HepG2 (cell line): ENCODE measurements around the gene HTRA2. TPM values are rescaled to one million over a fixed set of nuclear protein-coding genes. Genes with fewer than 3 reads are reported as not detected.

Source experiments
- ARHGAP35 ChIP-seq: sonication (generic); formaldehyde crosslinking; IDR thresholded peaks from 2 replicates; pipeline ENCODE4 v1.9.0; 2022; ENCODE audit warnings: mild to moderate bottlenecking, inconsistent platforms, moderate library complexity, missing genetic modification reagents, borderline replicate concordance
- FOXP1 ChIP-seq, 2 experiments: fragments of 450-650 bp in 1 of 2; IDR thresholded peaks; 2 replicates each; pipeline ENCODE4 v1.6.1; 2017 to 2018; ENCODE audit warnings: antibody characterized with exemption in 1 of 2
- HIC2 ChIP-seq: sonication (generic); formaldehyde crosslinking; IDR thresholded peaks from 2 replicates; pipeline ENCODE4 v1.9.0; 2022; ENCODE audit warnings: low read depth, missing genetic modification reagents
- PITX1 ChIP-seq: sonication (generic); formaldehyde crosslinking; IDR thresholded peaks from 2 replicates; pipeline ENCODE4 v1.5.1; 2020; ENCODE audit warnings: mild to moderate bottlenecking, missing genetic modification reagents
- RXRA ChIP-seq: sonication (generic); formaldehyde crosslinking; IDR thresholded peaks from 2 replicates; pipeline ENCODE4 v1.5.1; 2020; ENCODE audit warnings: missing genetic modification reagents
- ZBTB8A ChIP-seq: sonication (generic); formaldehyde crosslinking; IDR thresholded peaks from 2 replicates; pipeline ENCODE4 v1.4.0; 2020; ENCODE audit warnings: mild to moderate bottlenecking, low read depth, missing genetic modification reagents, borderline replicate concordance
- ZNF496 ChIP-seq: sonication (generic); formaldehyde crosslinking; IDR thresholded peaks from 2 replicates; pipeline ENCODE4 v1.8.1; 2023; ENCODE audit warnings: mild to moderate bottlenecking, moderate library complexity, missing genetic modification reagents; ENCODE audit not compliant: insufficient replicate concordance
- ZNF547 ChIP-seq: sonication (generic); formaldehyde crosslinking; IDR thresholded peaks from 2 replicates; pipeline ENCODE4 v1.5.1; 2020; ENCODE audit warnings: mild to moderate bottlenecking, missing genetic modification reagents
- ZNF569 ChIP-seq: sonication (generic); formaldehyde crosslinking; IDR thresholded peaks from 2 replicates; pipeline ENCODE4 v1.5.0; 2020; ENCODE audit warnings: mild to moderate bottlenecking, missing genetic modification reagents, moderate library complexity, borderline replicate concordance
- polyA plus RNA-seq, 8 experiments: library from polyadenylated mRNA; depleted of rRNA in 3 of 8; stranded (reverse) in 7 of 8; unstranded in 1 of 8; fragments of >200 nt; fragmentation: Illumina TruSeq in 4 of 8; extraction: Trizol in 4 of 8; gene quantifications; 2 replicates each; pipeline versions ENCODE4 v1.2.1 to v1.2.3, GENCODE V29; 2011 to 2016; ENCODE audit warnings: low read depth in 4 of 8, missing spikeins in 1 of 8, mixed read lengths in 1 of 8; ENCODE audit not compliant: insufficient read depth in 1 of 8
- total RNA-seq, 5 experiments: library from RNA; depleted of rRNA; stranded (reverse); fragments of >200 nt; fragmentation: Illumina TruSeq; extraction: Trizol; gene quantifications; 2 replicates each; pipeline ENCODE4 v1.2.3, GENCODE V29; 2016; ENCODE audit warnings: low read depth in 1 of 5
- TF ChIP-seq, protein P1 (sequence below): IDR thresholded peaks from 2 replicates; pipeline ENCODE4 v1.4.0; 2020; ENCODE audit warnings: mild to moderate bottlenecking, missing genetic modification reagents
- TF ChIP-seq, protein P2 (sequence below): sonication (generic); formaldehyde crosslinking; IDR thresholded peaks from 2 replicates; pipeline ENCODE4 v1.8.0; 2022; ENCODE audit warnings: missing genetic modification reagents, mild to moderate bottlenecking, borderline replicate concordance
- TF ChIP-seq, protein P3 (sequence below): sonication (generic); formaldehyde crosslinking; IDR thresholded peaks from 2 replicates; pipeline ENCODE4 v1.4.0; 2020; ENCODE audit warnings: missing genetic modification reagents, mild to moderate bottlenecking, borderline replicate concordance
- TF ChIP-seq, protein P4 (sequence below): sonication (generic); formaldehyde crosslinking; IDR thresholded peaks from 2 replicates; pipeline ENCODE4 v1.4.0; 2020; ENCODE audit warnings: mild to moderate bottlenecking, missing genetic modification reagents
- TF ChIP-seq, protein P5 (sequence below): sonication (generic); formaldehyde crosslinking; IDR thresholded peaks from 2 replicates; pipeline ENCODE4 v1.4.0; 2020; ENCODE audit warnings: missing genetic modification reagents, borderline replicate concordance

Gene HTRA2
- total and polyA plus RNA-seq, 2 of the 13 experiments (the other 11 are each of a cell fraction or from before 2014, with no cell fraction given), result 47.7 to 50.3 TPM

DNA sequence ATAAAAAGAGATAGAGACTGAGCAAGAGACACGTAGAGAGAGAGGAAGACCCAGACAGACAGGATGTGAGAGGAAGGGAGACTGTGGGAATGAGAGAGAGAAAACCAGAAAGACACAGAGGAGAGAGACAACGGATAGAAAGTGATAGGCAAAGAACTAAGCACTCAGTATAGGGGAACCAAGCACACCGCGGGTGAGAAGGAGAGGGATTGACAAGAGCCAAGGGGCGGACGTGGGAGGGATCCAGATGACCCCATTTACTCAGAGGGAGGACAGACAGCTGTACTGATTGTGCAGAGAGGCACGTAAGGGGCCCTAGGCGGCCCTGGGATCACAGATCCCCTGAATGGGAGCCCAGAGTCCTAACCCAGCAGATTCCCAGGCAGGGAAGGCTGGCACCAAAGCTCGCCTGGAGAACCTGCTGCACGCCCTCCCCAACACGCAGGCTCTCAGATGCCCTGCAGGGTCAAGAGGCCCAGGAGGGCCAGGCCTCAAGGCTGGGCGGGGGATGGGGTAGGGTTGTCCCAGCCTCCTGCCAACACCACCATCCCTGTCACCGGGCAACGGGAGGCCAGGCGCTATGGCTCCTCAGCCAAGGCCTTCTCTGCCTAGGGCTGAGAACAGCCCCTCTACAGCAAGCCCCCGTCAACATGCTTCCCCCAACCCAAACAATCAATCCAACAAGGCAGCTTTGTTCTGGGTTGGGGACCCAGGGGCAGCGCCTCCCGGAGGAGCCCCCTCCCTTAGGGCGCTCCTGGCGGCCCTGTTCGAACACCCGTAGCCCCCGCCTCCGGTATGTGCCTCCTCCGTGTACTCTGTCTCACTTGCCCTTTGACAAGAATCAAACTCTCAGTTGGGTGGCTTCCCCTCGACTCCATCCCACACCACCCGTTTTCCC lies 23.4 kb downstream of the HTRA2 start (continued):
- TF ChIP-seq, protein P1, sequence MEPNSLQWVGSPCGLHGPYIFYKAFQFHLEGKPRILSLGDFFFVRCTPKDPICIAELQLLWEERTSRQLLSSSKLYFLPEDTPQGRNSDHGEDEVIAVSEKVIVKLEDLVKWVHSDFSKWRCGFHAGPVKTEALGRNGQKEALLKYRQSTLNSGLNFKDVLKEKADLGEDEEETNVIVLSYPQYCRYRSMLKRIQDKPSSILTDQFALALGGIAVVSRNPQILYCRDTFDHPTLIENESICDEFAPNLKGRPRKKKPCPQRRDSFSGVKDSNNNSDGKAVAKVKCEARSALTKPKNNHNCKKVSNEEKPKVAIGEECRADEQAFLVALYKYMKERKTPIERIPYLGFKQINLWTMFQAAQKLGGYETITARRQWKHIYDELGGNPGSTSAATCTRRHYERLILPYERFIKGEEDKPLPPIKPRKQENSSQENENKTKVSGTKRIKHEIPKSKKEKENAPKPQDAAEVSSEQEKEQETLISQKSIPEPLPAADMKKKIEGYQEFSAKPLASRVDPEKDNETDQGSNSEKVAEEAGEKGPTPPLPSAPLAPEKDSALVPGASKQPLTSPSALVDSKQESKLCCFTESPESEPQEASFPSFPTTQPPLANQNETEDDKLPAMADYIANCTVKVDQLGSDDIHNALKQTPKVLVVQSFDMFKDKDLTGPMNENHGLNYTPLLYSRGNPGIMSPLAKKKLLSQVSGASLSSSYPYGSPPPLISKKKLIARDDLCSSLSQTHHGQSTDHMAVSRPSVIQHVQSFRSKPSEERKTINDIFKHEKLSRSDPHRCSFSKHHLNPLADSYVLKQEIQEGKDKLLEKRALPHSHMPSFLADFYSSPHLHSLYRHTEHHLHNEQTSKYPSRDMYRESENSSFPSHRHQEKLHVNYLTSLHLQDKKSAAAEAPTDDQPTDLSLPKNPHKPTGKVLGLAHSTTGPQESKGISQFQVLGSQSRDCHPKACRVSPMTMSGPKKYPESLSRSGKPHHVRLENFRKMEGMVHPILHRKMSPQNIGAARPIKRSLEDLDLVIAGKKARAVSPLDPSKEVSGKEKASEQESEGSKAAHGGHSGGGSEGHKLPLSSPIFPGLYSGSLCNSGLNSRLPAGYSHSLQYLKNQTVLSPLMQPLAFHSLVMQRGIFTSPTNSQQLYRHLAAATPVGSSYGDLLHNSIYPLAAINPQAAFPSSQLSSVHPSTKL (CRISPR knock-in tag), result 0 out of 2 replicates have a peak, but pooled peaks have one; percentile 47
- TF ChIP-seq, protein P2, sequence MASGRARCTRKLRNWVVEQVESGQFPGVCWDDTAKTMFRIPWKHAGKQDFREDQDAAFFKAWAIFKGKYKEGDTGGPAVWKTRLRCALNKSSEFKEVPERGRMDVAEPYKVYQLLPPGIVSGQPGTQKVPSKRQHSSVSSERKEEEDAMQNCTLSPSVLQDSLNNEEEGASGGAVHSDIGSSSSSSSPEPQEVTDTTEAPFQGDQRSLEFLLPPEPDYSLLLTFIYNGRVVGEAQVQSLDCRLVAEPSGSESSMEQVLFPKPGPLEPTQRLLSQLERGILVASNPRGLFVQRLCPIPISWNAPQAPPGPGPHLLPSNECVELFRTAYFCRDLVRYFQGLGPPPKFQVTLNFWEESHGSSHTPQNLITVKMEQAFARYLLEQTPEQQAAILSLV (CRISPR knock-in tag), result peak; percentile 19; the same call in 1 of the 2 replicates
- TF ChIP-seq HIC2 (CRISPR knock-in tag) (peak; percentile 55; the same call in 1 of the 2 replicates), ZNF569 (CRISPR knock-in tag) (0 out of 2 replicates have a peak, but pooled peaks have one; percentile 30), ZNF547 (CRISPR knock-in tag) (no peak), ZBTB8A (CRISPR knock-in tag) (no peak), PITX1 (0 out of 2 replicates have a peak, but pooled peaks have one; percentile 23), RXRA (CRISPR knock-in tag) (0 out of 2 replicates have a peak, but pooled peaks have one; percentile 32), FOXP1 (IDR thresholded peaks at IDR 0.05) (no peak), FOXP1 (CRISPR knock-in tag; IDR thresholded peaks at IDR 0.05) (peak; percentile 11; the same call in 1 of the 2 replicates), ZNF496 (no peak), ARHGAP35 (CRISPR knock-in tag) (peak; percentile 40; the same call in 1 of the 2 replicates)
- TF ChIP-seq, protein P3, sequence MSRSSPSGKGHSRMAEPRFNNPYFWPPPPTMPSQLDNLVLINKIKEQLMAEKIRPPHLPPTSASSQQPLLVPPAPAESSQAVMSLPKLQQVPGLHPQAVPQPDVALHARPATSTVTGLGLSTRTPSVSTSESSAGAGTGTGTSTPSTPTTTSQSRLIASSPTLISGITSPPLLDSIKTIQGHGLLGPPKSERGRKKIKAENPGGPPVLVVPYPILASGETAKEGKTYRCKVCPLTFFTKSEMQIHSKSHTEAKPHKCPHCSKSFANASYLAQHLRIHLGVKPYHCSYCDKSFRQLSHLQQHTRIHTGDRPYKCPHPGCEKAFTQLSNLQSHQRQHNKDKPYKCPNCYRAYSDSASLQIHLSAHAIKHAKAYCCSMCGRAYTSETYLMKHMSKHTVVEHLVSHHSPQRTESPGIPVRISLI (CRISPR knock-in tag), result no peak; the same call in 1 of the 2 replicates
- TF ChIP-seq, protein P4, sequence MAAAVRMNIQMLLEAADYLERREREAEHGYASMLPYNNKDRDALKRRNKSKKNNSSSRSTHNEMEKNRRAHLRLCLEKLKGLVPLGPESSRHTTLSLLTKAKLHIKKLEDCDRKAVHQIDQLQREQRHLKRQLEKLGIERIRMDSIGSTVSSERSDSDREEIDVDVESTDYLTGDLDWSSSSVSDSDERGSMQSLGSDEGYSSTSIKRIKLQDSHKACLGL (CRISPR knock-in tag), result no peak
- TF ChIP-seq, protein P5, sequence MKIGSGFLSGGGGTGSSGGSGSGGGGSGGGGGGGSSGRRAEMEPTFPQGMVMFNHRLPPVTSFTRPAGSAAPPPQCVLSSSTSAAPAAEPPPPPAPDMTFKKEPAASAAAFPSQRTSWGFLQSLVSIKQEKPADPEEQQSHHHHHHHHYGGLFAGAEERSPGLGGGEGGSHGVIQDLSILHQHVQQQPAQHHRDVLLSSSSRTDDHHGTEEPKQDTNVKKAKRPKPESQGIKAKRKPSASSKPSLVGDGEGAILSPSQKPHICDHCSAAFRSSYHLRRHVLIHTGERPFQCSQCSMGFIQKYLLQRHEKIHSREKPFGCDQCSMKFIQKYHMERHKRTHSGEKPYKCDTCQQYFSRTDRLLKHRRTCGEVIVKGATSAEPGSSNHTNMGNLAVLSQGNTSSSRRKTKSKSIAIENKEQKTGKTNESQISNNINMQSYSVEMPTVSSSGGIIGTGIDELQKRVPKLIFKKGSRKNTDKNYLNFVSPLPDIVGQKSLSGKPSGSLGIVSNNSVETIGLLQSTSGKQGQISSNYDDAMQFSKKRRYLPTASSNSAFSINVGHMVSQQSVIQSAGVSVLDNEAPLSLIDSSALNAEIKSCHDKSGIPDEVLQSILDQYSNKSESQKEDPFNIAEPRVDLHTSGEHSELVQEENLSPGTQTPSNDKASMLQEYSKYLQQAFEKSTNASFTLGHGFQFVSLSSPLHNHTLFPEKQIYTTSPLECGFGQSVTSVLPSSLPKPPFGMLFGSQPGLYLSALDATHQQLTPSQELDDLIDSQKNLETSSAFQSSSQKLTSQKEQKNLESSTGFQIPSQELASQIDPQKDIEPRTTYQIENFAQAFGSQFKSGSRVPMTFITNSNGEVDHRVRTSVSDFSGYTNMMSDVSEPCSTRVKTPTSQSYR (CRISPR knock-in tag), result peak; percentile 78; the same call in 1 of the 2 replicates
